GM23338 (cell line): Measurements from ENCODE around the gene EHF. TPM values are rescaled to one million over a fixed set of nuclear protein-coding genes. Genes with fewer than 3 reads are reported as not detected.

Experiments
- ETS1 ChIP-seq: IDR thresholded peaks from 2 replicates; pipeline ENCODE4 v1.6.1; 2016; ENCODE audit warnings: antibody characterized with exemption
- EZH2 ChIP-seq: fragments of 200-600 bp; sonication (generic); IDR thresholded peaks from one replicate; pipeline ENCODE4 v1.8.0; 2017; ENCODE audit warnings: antibody characterized with exemption, mild to moderate bottlenecking, low read depth; ENCODE audit not compliant: unreplicated experiment
- EZH2phosphoT487 ChIP-seq: fragments of 200-600 bp; sonication (generic); IDR thresholded peaks from one replicate; pipeline ENCODE4 v1.8.1; 2018; ENCODE audit warnings: antibody characterized with exemption; ENCODE audit not compliant: unreplicated experiment
- NANOG ChIP-seq: IDR thresholded peaks from 2 replicates; pipeline ENCODE4 v1.6.1; 2016; ENCODE audit warnings: antibody characterized with exemption, borderline replicate concordance
- REST ChIP-seq: IDR thresholded peaks from one replicate; pipeline ENCODE4 v1.6.1; 2018; ENCODE audit warnings: antibody characterized with exemption; ENCODE audit not compliant: unreplicated experiment
- ZNF462 ChIP-seq: fragments of 250-450 bp; sonication (Bioruptor Pico); IDR thresholded peaks from 2 replicates; pipeline ENCODE4 v1.5.0; 2020; ENCODE audit warnings: mild to moderate bottlenecking, moderate library complexity
- polyA plus RNA-seq: library from polyadenylated mRNA; unstranded; fragments of >200 nt; fragmentation: Nextera tagmentation; extraction: Ambion mirVana; gene quantifications from 2 replicates; pipeline ENCODE4 v1.2.1, GENCODE V29; 2016
- total RNA-seq: library from RNA; depleted of rRNA; stranded (reverse); fragments of >200 nt; shearing (Covaris generic); gene quantifications from 2 replicates; pipeline ENCODE4 v1.2.3, GENCODE V29; 2014

The EHF gene
- total and polyA plus RNA-seq, 2 experiments from 2014 or later = not detected

DNA sequence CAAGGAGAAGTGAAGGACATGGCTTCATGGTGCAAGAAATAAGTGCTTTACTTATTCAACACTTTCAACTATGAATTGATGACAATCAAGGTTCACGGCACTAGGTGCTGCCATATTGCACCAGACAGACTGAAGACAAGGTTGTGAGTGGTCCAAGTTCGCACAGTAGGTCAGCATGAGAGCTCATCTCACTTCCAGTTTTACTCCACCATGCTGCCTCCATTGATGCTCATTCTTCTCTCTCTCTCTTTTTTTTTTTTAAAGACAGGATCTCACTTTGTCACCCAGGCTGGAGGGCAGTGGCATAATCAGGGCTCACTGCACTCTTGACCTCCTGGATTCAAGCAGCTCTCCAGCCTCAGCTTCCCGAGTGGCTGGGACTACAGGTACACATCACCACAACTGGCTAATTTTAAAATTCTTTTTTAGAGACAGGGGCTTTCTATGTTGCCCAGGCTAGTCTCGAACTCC, 47.7 kb downstream of the EHF start (continued):
- TF ChIP-seq ZNF462 (no peak), NANOG (no peak), REST (no peak), ETS1 (no peak), EZH2 (no peak), EZH2phosphoT487 (no peak)
